SU-DHL-6 (cell line): ENCODE data around the gene P3H3.

ENCODE experiments used
- H2AFZ ChIP-seq: fragments of 200-600 bp; sonication (generic); 2 replicates; pipeline ENCODE4 v1.6.1; 2014; ENCODE audit warnings: low read depth, mild to moderate bottlenecking, moderate library complexity, mixed read lengths, antibody characterized with exemption, low read length; ENCODE audit not compliant: severe bottlenecking
- H3F3A ChIP-seq: fragments of 200-600 bp; shearing (Covaris generic); 2 replicates; pipeline ENCODE4 v1.6.0; 2016; ENCODE audit warnings: antibody characterized with exemption, mild to moderate bottlenecking; ENCODE audit not compliant: insufficient read depth
- H3K27ac ChIP-seq: fragments of 200-600 bp; sonication (generic); 2 replicates; pipeline ENCODE4 v1.5.1; 2016; ENCODE audit warnings: low read depth, mild to moderate bottlenecking, low read length, moderate library complexity, mixed read lengths
- H3K27me3 ChIP-seq: fragments of 200-600 bp; sonication (generic), shearing (Covaris generic); 2 replicates; pipeline ENCODE4 v1.6.0; 2014; ENCODE audit warnings: mild to moderate bottlenecking, low read length
- H3K36me3 ChIP-seq: fragments of 200-600 bp; sonication (generic); 2 replicates; pipeline ENCODE4 v1.6.1; 2014; ENCODE audit warnings: mild to moderate bottlenecking, low read length, mixed read lengths
- H3K4me2 ChIP-seq: fragments of 300-600, 200-600 bp; shearing (Covaris generic), sonication (generic); 2 replicates; pipeline ENCODE4 v1.6.0; 2014; ENCODE audit warnings: low read length, low read depth, mild to moderate bottlenecking; ENCODE audit not compliant: poor library complexity, severe bottlenecking
- H3K4me3 ChIP-seq: fragments of 200-600 bp; sonication (generic); 2 replicates; pipeline ENCODE4 v1.5.1; 2014; ENCODE audit warnings: antibody characterized with exemption, low read length, mild to moderate bottlenecking, mixed read lengths; ENCODE audit not compliant: insufficient read depth, poor library complexity, severe bottlenecking
- H3K79me2 ChIP-seq: fragments of 200-600 bp; sonication (generic); 2 replicates; pipeline ENCODE4 v1.6.1; 2014; ENCODE audit warnings: mild to moderate bottlenecking, low read length, moderate library complexity; ENCODE audit not compliant: insufficient read depth
- H3K9ac ChIP-seq: fragments of 200-600 bp; sonication (generic); 2 replicates; pipeline ENCODE4 v1.7.0; 2014; ENCODE audit warnings: mild to moderate bottlenecking, low read length
- H3K9me2 ChIP-seq: fragments of 200-600 bp; sonication (generic); replicated peaks from 2 replicates; pipeline ENCODE4 v1.6.1; 2014; ENCODE audit warnings: low read length; ENCODE audit not compliant: insufficient read depth
- H3K9me3 ChIP-seq: fragments of 200-600 bp; sonication (generic); 2 replicates; pipeline ENCODE4 v1.6.1; 2014; ENCODE audit warnings: low read length, mixed read lengths; ENCODE audit not compliant: insufficient read depth
- H4K20me1 ChIP-seq: fragments of 200-600 bp; sonication (generic); 2 replicates; pipeline ENCODE4 v1.6.1; 2014; ENCODE audit warnings: low read depth, mild to moderate bottlenecking, antibody characterized with exemption, low read length, moderate library complexity, mixed read lengths
- EZH2phosphoT487 ChIP-seq: fragments of 200-600 bp; sonication (generic), shearing (Covaris generic); conservative IDR thresholded peaks from 2 replicates; pipeline ENCODE4 v1.6.1; 2018; ENCODE audit warnings: mild to moderate bottlenecking, antibody characterized with exemption, low read length, moderate library complexity, mixed read lengths
- TF ChIP-seq, protein P1 (sequence below): fragments of 200-600 bp; sonication (generic); IDR thresholded peaks from one replicate; pipeline ENCODE4 v1.5.1; 2017; ENCODE audit warnings: antibody characterized with exemption, mild to moderate bottlenecking, low read length, moderate library complexity; ENCODE audit not compliant: insufficient read depth, poor library complexity, severe bottlenecking

Gene P3H3

DNA sequence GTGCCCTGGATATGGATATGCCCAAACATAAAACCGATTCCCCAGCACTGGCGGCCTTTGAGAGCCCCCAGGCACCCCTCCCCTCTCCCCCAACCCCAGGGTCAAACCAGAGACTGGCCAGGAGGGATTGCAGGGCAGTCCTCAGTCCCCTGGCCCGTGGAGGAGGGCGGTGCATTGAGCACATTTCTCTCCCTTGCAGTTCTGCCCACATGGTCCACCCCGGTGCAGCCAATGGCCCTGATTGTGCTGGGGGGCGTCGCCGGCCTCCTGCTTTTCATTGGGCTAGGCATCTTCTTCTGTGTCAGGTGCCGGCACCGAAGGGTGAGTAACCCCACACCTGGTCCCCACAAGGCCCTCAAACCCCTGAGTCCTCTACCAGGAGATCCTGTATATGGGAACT, 10.0 kb upstream of the P3H3 start:
- Histone ChIP-seq H3K27ac (no peak overlapping the region), H3K9me2 (no peaks in the 10 kb centered on the region), H3K9me3 (no peaks in the 10 kb centered on the region), H4K20me1 (no peaks in the 10 kb centered on the region), H2AFZ (no peak overlapping the region), H3K27me3 (no peaks in the 10 kb centered on the region), H3K9ac (no peak overlapping the region), H3K79me2 (no peaks in the 10 kb centered on the region), H3K4me2 (no peak overlapping the region), H3K4me3 (no peak overlapping the region), H3K36me3 (no peaks in the 10 kb centered on the region), H3F3A (no peaks in the 10 kb centered on the region)
- TF ChIP-seq EZH2phosphoT487, result no peak
- TF ChIP-seq, protein P1, sequence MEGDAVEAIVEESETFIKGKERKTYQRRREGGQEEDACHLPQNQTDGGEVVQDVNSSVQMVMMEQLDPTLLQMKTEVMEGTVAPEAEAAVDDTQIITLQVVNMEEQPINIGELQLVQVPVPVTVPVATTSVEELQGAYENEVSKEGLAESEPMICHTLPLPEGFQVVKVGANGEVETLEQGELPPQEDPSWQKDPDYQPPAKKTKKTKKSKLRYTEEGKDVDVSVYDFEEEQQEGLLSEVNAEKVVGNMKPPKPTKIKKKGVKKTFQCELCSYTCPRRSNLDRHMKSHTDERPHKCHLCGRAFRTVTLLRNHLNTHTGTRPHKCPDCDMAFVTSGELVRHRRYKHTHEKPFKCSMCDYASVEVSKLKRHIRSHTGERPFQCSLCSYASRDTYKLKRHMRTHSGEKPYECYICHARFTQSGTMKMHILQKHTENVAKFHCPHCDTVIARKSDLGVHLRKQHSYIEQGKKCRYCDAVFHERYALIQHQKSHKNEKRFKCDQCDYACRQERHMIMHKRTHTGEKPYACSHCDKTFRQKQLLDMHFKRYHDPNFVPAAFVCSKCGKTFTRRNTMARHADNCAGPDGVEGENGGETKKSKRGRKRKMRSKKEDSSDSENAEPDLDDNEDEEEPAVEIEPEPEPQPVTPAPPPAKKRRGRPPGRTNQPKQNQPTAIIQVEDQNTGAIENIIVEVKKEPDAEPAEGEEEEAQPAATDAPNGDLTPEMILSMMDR, result no peak

DNA sequence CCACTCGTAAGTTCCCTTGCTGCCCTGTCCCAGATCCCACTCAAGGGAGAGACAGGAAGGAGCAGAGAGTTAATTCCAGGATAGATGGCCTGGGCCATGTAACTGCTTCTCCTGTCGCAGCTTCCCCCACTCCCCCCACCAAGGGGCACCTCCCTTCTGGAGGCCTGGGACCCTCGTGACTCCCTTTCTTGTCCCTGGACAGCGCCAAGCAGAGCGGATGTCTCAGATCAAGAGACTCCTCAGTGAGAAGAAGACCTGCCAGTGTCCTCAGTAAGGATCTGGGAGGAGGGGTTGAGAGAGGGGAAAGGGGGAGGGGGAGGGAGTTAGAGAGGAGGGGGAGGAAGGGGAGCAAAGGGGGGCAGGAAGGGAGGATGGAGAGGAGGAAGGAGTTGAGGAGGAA, 9.6 kb upstream of the P3H3 start:
- TF ChIP-seq, protein P1, result no peak
- no peak for TF ChIP-seq EZH2phosphoT487
- Histone ChIP-seq H3K36me3 (no peaks in the 10 kb centered on the region), H3F3A (no peaks in the 10 kb centered on the region), H4K20me1 (no peaks in the 10 kb centered on the region), H3K79me2 (no peaks in the 10 kb centered on the region), H3K4me2 (no peak overlapping the region), H3K27ac (no peak overlapping the region), H3K9me3 (no peaks in the 10 kb centered on the region), H2AFZ (no peak overlapping the region), H3K9ac (no peak overlapping the region), H3K9me2 (no peaks in the 10 kb centered on the region), H3K27me3 (no peaks in the 10 kb centered on the region), H3K4me3 (no peak overlapping the region)

DNA sequence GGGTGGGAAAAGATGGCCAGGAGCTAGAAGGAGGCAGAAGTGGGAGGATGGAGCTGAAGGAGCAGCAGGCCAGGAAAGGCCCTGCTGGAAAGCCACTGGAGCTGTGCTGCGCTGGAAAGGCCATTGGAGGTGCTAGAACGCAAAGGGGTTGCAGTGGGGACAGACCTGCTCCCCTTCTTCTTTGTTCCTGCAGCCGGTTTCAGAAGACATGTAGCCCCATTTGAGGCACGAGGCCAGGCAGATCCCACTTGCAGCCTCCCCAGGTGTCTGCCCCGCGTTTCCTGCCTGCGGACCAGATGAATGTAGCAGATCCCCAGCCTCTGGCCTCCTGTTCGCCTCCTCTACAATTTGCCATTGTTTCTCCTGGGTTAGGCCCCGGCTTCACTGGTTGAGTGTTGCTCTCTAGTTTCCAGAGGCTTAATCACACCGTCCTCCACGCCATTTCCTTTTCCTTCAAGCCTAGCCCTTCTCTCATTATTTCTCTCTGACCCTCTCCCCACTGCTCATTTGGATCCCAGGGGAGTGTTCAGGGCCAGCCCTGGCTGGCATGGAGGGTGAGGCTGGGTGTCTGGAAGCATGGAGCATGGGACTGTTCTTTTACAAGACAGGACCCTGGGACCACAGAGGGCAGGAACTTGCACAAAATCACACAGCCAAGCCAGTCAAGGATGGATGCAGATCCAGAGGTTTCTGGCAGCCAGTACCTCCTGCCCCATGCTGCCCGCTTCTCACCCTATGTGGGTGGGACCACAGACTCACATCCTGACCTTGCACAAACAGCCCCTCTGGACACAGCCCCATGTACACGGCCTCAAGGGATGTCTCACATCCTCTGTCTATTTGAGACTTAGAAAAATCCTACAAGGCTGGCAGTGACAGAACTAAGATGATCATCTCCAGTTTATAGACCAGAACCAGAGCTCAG, 8.8 kb upstream of the P3H3 start:
- TF ChIP-seq EZH2phosphoT487, result no peak
- TF ChIP-seq, protein P1, result no peak
- no peak overlapping the region for H3K4me2 ChIP-seq
- no peaks in the 10 kb centered on the region for H3K9me3 ChIP-seq
- no peak overlapping the region for H3K9ac ChIP-seq
- H3K9me2 ChIP-seq, result no peaks in the 10 kb centered on the region
- H4K20me1 ChIP-seq, result no peaks in the 10 kb centered on the region
- no peaks in the 10 kb centered on the region for H3K27me3 ChIP-seq
- no peaks in the 10 kb centered on the region for H3K36me3 ChIP-seq
- no peaks in the 10 kb centered on the region for H3K79me2 ChIP-seq
- no peak overlapping the region for H3K27ac ChIP-seq
- no peaks in the 10 kb centered on the region for H3F3A ChIP-seq
- H2AFZ ChIP-seq, result no peak overlapping the region
- no peak overlapping the region for H3K4me3 ChIP-seq
